DLD1 (cell line): ENCODE results near the gene RBMS3.
"Not testable (repeated sequence)": the region's sequence is repeated elsewhere in the genome, so short reads cannot be mapped to it uniquely, and the experiment has no call there.

Source experiments
- in situ Hi-C: cut with HindIII; loops from 2 replicates; pipeline ENCODE4 v1.10.0; 2017; ENCODE audit warnings: low sequenced_read_pairs

RBMS3 gene

DNA sequence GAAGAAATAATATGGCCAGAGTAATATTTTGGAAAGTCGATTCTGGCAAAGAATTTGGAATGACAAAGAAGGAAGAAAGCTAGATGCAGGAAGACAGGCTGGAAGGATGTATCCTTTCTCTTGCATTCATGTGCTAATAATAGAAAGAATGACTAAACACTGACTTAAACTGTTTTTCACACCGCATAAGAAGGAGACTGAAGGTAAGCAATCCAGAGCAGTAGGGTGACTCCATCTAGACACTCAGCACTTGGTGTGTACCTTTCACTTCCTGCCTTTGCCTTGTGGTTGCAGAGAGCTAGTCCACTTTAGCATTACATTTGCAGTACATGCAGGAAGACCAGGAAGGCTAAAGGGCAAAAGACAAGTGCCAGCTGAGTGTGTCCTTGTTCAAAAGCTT lies 234.6 kb downstream of the RBMS3 start:
- in situ Hi-C loops = no loop called here

- in situ Hi-C loops = no loop called here
Measured at GRCh38 chr3:29516164-29516563, 235.3 kb downstream of the RBMS3 start.

DNA sequence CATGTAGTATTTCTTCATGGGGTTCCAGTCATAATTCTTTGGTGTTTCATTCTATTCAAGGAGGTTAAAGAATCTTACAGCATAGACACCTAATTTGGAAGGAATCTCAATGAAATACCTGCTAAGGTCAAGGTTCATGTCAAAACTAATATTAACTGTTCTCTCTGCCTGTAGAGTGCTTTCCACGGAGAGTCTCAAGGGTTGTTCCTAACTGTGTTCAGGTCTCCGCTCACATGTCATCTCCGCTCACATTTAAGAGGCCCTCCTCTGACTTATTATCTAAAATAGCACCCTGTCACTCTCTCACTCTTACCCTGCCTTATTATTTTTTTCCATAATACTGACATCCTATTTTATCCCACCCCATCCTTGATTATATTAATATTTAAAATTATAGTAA lies 239.9 kb downstream of the RBMS3 start:
- in situ Hi-C loops = no loop called here

DNA sequence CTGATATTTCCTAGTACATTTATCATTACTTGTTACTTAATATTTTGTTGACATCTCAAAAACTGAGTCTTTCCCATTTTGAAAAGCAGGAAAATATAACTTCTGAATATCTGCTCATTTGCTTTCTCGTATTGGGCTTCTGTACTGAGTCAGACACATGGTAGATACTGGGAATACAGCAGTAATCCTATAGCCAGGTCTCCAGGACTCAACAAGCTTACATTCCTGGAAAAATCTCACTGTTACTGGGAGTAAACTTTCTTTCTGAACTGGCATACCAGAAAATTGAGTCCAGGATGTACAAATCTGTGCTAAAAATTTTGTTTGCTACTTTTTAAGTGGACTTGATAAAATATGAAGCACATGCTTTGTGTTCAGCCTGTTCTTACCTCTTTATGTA lies 240.4 kb downstream of the RBMS3 start:
- in situ Hi-C loops = no loop called here

- in situ Hi-C loops = no loop called here
Measured at GRCh38 chr3:29521751-29522150, 240.9 kb downstream of the RBMS3 start.

- in situ Hi-C loops = not testable (repeated sequence)
Measured at GRCh38 chr3:29524433-29524832, 243.6 kb downstream of the RBMS3 start.

GRCh38 chr3:29525254-29525881 lies 244.5 kb downstream of the RBMS3 start:
- in situ Hi-C loops = no loop called here

DNA sequence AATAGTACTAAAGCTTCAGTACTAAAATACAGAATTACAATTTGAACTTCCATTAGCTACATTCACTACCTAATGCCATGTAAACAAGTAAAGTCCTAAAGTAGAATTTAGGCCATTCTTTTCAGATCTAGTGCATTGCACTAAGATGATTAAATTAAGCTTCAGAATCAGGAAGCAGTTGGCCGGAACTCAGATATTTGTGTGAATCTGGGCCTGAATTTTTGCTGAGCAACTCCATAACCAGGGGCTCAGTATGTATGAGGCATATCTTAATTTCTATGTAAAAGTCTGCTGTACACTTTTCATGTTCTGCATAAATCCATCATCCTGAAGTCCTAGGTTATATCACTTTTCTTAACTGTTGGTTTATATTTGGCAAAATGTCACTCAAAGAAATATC lies 246.4 kb downstream of the RBMS3 start:
- in situ Hi-C loops = no loop called here

GRCh38 chr3:29531644-29532043 lies 250.8 kb downstream of the RBMS3 start:
- in situ Hi-C loops = no loop called here

DNA sequence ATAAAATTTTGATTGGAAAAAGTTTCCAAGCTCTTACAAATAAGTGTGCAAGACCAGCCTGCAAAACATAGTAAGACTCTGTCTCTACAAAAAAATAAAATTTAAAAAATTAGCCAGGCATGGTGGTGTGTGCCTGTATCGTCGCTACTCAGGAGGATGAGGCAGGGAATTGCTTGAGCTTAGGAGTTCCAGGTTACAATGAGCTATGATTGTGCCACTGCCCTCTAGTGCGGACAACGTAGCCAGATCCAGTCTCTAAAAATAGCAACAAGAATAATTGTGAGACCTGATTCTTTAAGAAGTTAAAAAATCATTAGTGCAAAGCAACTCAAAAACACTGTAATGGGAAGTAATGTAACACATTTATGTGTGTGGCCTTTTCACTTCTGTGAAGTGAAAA lies 251.6 kb downstream of the RBMS3 start:
- in situ Hi-C loops = no loop called here

DNA sequence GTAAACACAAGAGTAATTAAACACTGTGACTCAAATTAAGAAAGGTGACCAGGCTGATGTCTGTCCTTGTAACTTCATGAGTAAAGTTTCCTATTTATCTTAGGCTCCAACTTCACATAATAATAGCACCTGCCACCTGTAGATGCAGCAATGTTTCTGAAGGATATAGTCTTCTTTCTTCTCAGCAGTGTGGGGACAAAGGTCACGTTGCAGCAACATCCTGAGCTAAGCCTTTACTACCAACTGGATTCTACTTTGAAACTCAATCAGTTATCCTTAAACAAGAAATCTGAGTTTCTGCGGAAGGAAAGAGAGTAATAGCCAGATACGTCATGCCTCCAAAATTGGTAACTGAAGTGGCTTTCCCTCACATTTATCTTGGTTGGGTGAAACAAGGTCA lies 253.1 kb downstream of the RBMS3 start:
- in situ Hi-C loops = no loop called here

DNA sequence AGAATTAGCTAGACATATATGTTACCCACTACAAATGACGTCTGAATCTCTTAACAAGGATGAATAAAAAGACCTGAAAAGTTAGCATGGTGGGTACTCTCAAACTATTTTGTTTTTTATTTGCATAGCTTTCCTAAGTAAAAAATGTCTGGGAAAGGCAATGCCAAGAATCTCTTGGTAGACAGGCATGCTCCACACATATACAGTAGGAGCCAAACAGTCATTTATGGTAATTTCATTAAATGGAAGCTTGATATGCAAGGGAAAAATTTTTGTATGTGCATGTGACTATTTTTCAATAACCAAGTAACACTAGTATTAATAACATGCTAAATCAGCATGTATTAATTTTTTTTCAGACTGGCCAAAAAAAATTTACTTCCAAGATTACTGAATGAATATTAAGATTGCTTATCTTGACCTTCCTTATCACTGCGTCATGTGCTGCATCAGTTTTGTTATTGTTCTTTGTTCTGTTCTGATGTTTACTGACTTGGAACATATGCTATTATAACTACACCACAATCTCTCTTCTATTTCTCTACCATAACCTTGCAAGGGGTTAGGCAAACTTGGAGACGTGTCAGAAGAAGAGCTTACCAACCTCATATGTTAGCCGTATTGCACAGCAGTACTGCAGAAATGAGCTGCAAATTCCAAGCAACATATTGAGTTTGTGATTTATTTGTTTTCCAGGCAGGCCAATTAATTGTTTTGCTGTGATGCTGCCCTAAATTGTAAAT lies 255.3 kb downstream of the RBMS3 start:
- in situ Hi-C loops = no loop called here

DNA sequence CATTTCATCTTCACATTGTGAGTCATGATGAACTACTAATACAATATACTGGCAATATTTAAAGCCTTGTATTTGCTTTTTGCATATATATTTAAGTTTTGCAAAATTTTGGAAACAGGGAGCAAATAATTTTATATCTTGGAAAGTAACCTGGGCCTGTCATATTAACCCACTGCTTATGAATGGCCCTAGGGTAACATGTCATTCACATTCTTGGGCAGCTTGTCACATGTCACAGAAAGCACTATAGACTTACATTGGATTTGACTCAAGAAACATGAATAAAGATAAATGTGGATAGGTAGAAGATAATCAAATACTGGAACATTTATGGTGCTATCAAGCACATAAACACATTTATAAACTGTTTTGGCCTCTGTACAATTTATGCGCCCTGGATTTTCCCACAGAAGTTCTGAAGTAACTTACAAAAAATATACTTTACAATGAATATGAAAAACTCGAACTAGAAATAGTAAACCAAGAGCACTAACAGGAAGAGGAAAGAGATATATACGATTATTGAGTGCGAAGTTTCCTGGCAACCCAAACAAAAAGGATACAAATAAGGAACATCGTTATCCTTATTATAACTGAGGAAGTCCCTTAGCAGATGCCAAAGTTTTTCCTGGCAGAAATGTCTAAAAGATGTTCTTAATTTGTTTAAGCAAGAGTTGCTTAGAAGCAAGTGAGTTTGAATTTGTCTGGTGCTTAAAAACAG lies 257.2 kb downstream of the RBMS3 start:
- in situ Hi-C loops = no loop called here

- in situ Hi-C loops = no loop called here
Measured at GRCh38 chr3:29538610-29538958, 257.7 kb downstream of the RBMS3 start.

- in situ Hi-C loops = no loop called here
Measured at GRCh38 chr3:29540544-29540943, 259.7 kb downstream of the RBMS3 start.

DNA sequence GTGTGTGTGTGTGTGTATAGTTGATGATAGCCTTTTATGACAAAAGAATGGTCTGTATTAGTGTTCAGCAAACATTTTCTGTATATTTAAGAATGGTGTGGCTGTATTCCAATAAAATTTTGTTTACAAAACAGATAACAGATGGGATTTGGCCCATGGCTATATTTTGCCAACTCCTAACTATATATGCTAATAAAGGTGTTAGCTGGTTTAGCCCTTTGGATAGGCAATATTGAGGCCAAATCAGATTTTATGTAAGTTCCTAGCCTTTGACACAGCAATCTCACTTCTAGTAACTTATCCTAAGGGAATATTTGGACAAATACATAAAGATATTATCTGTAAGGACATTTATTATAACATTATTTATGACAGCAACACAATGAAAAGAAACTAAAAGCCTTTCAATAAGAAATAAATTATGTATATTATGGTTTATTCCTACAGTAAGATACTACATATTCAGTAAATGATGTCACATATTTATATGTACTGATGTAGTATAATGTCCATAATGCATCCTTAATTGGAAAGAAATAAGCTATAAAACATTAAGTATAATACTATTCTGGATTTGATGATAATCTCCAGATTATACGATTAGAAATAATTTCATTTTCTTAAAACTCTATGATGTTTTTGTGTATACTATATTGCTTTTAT lies 264.0 kb downstream of the RBMS3 start:
- in situ Hi-C loops = no loop called here

- in situ Hi-C loops = no loop called here
Measured at GRCh38 chr3:29545615-29546014, 264.7 kb downstream of the RBMS3 start.

DNA sequence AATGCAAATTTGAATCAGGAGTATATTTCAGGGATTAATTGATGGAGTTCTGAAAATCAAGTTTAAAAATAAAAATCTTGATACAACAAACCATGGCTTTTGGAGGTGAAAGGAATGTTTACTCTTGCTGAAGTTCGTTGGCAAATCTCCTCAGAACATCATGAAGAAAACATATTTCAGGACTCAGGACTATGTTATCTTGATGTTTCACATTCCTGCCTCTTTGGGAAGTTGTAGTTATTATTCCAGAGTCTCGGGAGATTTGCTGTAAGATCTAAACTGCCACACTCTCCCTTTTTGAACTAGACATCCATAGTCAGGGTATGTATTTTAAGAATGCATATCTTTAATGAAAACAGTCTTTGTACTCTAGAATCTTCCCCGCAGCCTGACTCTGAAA lies 271.2 kb downstream of the RBMS3 start:
- in situ Hi-C loops = no loop called here

GRCh38 chr3:29554566-29554965 lies 273.7 kb downstream of the RBMS3 start:
- in situ Hi-C loops = no loop called here

GRCh38 chr3:29555590-29555989 lies 274.7 kb downstream of the RBMS3 start:
- in situ Hi-C loops = no loop called here

GRCh38 chr3:29557186-29557585 lies 276.3 kb downstream of the RBMS3 start:
- in situ Hi-C loops = no loop called here

DNA sequence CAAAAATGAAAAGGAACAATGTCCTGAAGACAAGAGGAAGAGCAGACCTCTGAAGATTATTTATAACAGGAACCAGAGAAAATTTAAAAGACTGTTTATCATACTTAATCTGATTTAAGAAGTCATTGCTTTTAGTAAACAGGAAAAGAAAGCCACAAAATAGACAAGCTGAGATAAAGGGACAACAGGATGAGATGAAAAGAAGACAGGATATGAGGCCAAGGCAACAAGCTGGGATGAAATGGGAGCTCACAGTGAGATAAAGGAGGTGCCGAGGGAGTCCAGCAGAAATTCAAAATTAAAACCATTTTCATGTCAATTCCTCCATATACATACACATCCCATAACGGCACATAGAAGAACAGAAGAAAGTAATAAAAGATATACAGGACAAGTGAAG lies 277.0 kb downstream of the RBMS3 start:
- in situ Hi-C loops = no loop called here
